DLD1 (cell line): ENCODE measurements around the gene TIGD6.

Source experiments
- in situ Hi-C: cut with HindIII; loops from 2 replicates; pipeline ENCODE4 v1.10.0; 2017; ENCODE audit warnings: low sequenced_read_pairs

Gene TIGD6

DNA sequence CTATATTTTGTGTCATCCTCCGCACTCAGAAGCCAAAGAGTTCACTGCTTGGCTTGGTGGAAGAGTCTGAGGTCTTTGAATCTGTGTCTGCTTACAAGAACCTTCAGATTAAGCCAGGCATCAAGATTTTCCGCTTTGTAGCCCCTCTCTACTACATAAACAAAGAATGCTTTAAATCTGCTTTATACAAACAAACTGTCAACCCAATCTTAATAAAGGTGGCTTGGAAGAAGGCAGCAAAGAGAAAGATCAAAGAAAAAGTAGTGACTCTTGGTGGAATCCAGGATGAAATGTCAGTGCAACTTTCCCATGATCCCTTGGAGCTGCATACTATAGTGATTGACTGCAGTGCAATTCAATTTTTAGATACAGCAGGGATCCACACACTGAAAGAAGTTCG, 19.2 kb downstream of the TIGD6 start:
- in situ Hi-C loops, result loop anchor here (10.0 kb wide), 1 partner anchor 346 kb away; no protein-coding TSS in a partner anchor

GRCh38 chr5:149979896-149980295, 20.6 kb downstream of the TIGD6 start:
- in situ Hi-C loops, result loop anchor here (10.0 kb wide), 1 partner anchor 345 kb away; no protein-coding TSS in a partner anchor

GRCh38 chr5:149975409-149975808, 25.0 kb downstream of the TIGD6 start:
- in situ Hi-C loops, result no loop called here

- in situ Hi-C loops, result no loop called here
These were observed 31.1 kb downstream of the TIGD6 start for GRCh38 chr5:149969181-149969930.

- in situ Hi-C loops, result no loop called here
These were observed 33.5 kb downstream of the TIGD6 start for GRCh38 chr5:149966946-149967345.

- in situ Hi-C loops, result no loop called here
These were observed 36.7 kb downstream of the TIGD6 start for GRCh38 chr5:149963729-149964128.

- in situ Hi-C loops, result no loop called here
These were observed 37.7 kb downstream of the TIGD6 start for GRCh38 chr5:149962601-149963300.

DNA sequence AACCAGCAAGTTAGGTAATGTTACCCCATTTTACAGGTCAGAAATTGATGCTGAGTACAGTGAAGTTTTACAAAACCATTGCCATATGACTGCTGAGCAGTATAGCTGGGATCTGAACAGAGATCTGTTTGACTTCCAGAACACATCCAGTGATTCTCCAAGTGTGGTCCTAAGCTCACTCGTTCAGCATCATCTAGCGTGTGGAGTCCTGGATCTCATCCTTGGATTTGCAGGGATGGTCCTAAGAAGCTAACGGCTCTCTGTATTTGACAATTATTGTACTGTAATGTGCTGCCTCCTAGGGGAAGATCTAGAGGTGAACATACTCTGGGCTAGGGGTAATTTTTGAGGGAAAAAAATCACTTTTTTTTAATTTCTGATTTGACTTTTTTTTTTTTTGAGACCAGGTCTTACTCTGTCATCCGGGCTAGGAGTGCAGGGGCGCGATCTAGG, 38.5 kb downstream of the TIGD6 start:
- in situ Hi-C loops, result no loop called here

- in situ Hi-C loops, result no loop called here
These were observed 39.2 kb downstream of the TIGD6 start for GRCh38 chr5:149961186-149961685.

- in situ Hi-C loops, result no loop called here
These were observed 39.9 kb downstream of the TIGD6 start, which contains the start of gene SLC26A2 for GRCh38 chr5:149960272-149961185. TSS of gene SLC26A2 (plus strand) at chr5:149960758. CDS start at chr5:149977653, 16,895 bp downstream.

- in situ Hi-C loops, result no loop called here
These were observed 40.8 kb downstream of the TIGD6 start for GRCh38 chr5:149959406-149960236.

DNA sequence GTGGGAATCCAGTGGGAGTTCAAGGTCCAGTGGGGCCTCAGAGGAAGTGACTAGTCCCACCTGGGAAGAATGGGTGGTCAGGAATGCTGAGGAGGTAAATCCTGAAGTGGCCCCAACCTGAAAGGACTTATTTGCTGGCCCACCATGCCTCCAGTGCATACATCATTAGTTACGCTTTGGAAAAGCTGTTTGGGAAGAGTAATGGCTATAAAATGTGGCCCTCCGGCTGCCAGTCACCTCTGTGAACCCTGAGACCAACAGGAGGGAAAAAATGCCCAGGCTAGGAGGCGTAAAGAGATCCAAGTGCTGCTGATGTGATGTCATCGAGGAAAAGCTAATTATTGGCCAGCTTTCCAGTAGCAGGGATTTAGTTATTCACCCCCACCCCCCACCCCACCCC, 42.6 kb downstream of the TIGD6 start:
- in situ Hi-C loops, result no loop called here

GRCh38 chr5:149956685-149957084, 43.8 kb downstream of the TIGD6 start:
- in situ Hi-C loops, result no loop called here

DNA sequence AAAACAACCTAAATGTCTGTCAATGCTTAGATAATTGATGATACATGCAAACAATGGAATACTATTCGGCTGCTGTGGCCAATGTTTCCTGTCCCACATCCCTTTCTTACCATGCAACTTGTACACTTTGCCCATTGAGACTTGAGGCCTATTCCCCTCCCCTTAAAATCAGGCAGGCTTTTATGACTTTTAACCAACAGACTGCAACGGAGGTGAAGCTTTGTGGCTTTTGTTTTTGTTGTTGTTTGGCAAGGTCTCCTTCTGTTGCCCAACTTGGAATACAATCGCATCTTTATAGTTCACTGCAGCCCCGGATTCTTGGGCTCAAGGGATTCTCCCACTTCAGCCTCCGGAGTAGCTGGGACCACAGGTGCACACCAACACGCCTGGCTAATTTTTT, 45.7 kb downstream of the TIGD6 start:
- in situ Hi-C loops, result no loop called here

GRCh38 chr5:149953436-149954121, 46.9 kb downstream of the TIGD6 start:
- in situ Hi-C loops, result no loop called here

DNA sequence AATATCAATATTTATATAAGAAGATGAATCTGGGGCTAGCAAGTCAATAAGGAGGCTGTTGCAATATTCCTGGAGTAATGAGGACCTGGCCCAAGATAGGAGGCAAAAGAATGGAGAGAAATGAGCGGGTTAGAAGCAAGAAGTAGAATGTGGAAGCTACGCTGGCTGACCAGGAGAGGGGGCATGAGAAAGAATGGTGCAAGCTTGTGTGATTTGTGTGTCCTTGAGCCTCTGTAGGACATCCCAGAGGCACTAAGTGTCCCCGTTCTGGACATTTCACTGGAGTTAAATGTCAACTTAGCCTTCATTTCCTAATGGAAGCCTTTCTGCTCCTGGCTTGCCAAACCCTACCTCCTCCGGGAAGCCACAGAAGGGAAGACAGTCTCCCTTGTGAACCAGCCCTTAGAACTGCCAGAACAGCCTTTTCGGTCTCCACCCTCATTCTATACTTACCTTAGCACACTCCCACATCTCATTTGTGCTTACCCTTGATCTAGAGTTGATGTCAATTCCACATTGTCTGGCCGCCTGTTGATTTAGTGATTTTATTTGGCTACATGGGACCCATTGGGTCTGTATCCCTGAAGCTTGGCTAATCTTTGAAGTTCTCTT, 49.2 kb downstream of the TIGD6 start:
- in situ Hi-C loops, result no loop called here

DNA sequence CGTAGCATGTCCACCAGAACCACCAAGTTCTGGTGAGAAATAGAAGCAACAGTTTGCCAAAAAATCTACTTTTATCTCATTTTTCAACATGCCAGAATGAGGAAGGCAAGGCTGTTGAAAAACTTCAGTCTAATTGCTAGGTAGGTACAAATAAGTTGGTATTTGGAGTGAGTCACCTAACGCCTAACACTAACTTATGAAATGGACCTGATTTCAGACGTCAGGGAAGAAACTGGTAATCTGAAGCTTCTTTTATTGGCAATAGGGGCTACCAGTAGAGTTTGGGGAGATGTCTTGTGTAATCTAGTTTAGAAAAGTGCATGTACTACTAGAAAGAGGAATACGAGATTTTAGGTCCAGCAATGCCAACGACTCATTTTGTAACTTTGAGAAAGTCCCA, 51.5 kb downstream of the TIGD6 start:
- in situ Hi-C loops, result no loop called here

GRCh38 chr5:149946118-149946517, 54.3 kb downstream of the TIGD6 start:
- in situ Hi-C loops, result no loop called here

DNA sequence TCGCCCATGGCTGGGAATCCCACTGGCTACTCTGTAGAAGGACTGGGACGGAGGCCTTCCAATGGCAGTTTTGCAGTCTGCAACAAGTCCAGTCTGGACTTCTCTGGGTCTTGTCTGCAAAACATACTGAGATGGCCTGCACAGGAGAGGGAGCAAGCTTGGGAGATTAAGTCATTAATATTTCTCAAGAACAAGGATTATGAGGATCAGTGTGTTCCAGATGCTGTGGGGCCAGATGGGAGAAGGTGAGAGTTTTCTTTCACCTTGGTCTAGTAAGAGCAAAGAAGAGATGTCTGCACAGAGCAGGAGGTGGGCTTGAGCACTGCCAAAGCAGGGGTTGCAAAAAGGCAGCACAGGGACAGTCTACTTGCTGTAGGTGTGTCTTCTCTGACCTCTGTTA, 55.8 kb downstream of the TIGD6 start, which contains the start of gene PDE6A:
PDE6A (minus strand) TSS at position 128 of the 400 bp plus-strand sequence; CDS start at position 8, 120 bp downstream.
- in situ Hi-C loops, result no loop called here
